ENCODE data around the gene ZNF786.

ZNF786 gene

DNA sequence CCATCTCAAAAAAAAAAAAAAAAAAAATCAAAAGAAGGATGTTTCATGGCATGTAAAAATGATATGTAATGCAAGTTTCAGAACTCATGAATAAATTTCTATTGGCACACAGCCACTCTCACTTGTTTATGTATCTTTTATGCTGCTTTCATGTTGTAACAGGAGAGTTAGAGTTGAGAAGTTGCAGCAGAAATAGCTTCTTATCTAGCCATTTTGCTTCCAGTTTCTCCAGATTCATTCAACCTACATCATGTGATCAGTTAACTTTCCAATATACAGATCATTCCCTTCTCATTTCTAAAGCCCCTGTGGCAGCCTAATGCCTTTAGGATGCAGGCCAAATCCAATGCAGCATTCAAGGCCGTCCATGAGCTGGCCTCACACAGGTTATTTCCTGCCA is 30.4 kb downstream of the ZNF786 start:
- Histone ChIP-seq H4K8ac (ENCODE audit: low read depth, low read length) (no peak overlapping the region), H3K9ac (ENCODE audit: low read length) (no peak overlapping the region), H2AK5ac (ENCODE audit: low read length) (no peak overlapping the region), H3K27me3 (ENCODE audit: insufficient read depth, low read length) (no peaks in the 10 kb centered on the region), H3K36me3 (ENCODE audit: control insufficient read depth in 1 of 2, insufficient read depth in 2 of 2, low read length in 2 of 2) (no peaks in the 10 kb centered on the region), H3K18ac (ENCODE audit: low read length) (no peak overlapping the region), H2AFZ (ENCODE audit: insufficient read depth, low read length, poor library complexity) (no peak overlapping the region), H3K23ac (ENCODE audit: low read length) (no peak overlapping the region), H3K14ac (ENCODE audit: low read length) (no peak overlapping the region), H2BK12ac (ENCODE audit: low read length) (no peak overlapping the region), H4K12ac (ENCODE audit: low read depth, low read length) (no peak overlapping the region), H3K79me2 (ENCODE audit: control insufficient read depth, insufficient read depth, low read length, poor library complexity) (peaks cover 2% of the 10 kb centered on the region), H4K91ac (ENCODE audit: low read depth, low read length) (no peak overlapping the region), H2BK5ac (ENCODE audit: low read depth, low read length, poor library complexity) (no peak overlapping the region), H3K4ac (ENCODE audit: low read depth, low read length) (no peak overlapping the region), H3K79me1 (ENCODE audit: low read length) (peaks cover 4% of the 10 kb centered on the region), H3K4me1 (ENCODE audit: control insufficient read depth in 1 of 2, insufficient read depth in 2 of 2, low read length in 2 of 2) (peaks cover 0 to 2% of the 10 kb centered on the region in 2 experiments), H2BK120ac (ENCODE audit: insufficient read depth, low read length, poor library complexity) (no peak overlapping the region), H3K4me3 (ENCODE audit: low read depth, low read length) (no peak overlapping the region), H3K27ac (ENCODE audit: low read depth, low read length) (no peak overlapping the region), H3K4me2 (ENCODE audit: low read length) (no peak overlapping the region), H3K9me3 (ENCODE audit: insufficient read depth, low read depth, low read length) (peaks cover 2% of the 10 kb centered on the region)
- no peak for DNase-seq
- no CpG with 5 or more reads among the region's 1 CpG for WGBS (ENCODE audit: extremely low coverage, insufficient coverage, insufficient read length)

GRCh38 chr7:149053885-149054284 is 36.6 kb downstream of the ZNF786 start:
- no peaks in the 10 kb centered on the region for H3K79me2 ChIP-seq (ENCODE audit: control insufficient read depth, insufficient read depth, low read length, poor library complexity)
- no peaks in the 10 kb centered on the region for H3K4me1 ChIP-seq (ENCODE audit: control insufficient read depth in 1 of 2, insufficient read depth in 2 of 2, low read length in 2 of 2)
- H3K79me1 ChIP-seq (ENCODE audit: low read length) = no peaks in the 10 kb centered on the region
- H4K8ac ChIP-seq (ENCODE audit: low read depth, low read length) = no peak overlapping the region
- H2BK120ac ChIP-seq (ENCODE audit: insufficient read depth, low read length, poor library complexity) = no peak overlapping the region
- no peak overlapping the region for H3K27ac ChIP-seq (ENCODE audit: low read depth, low read length)
- no peaks in the 10 kb centered on the region for H3K36me3 ChIP-seq (ENCODE audit: control insufficient read depth in 1 of 2, insufficient read depth in 2 of 2, low read length in 2 of 2)
- H3K4ac ChIP-seq (ENCODE audit: low read depth, low read length) = no peak overlapping the region
- no peak overlapping the region for H3K4me2 ChIP-seq (ENCODE audit: low read length)
- H3K27me3 ChIP-seq (ENCODE audit: insufficient read depth, low read length) = no peaks in the 10 kb centered on the region
- H3K9me3 ChIP-seq (ENCODE audit: insufficient read depth, low read depth, low read length) = peaks cover 2% of the 10 kb centered on the region
- no peak overlapping the region for H3K23ac ChIP-seq (ENCODE audit: low read length)
- H3K4me3 ChIP-seq (ENCODE audit: low read depth, low read length) = no peak overlapping the region
- no peak overlapping the region for H4K91ac ChIP-seq (ENCODE audit: low read depth, low read length)
- peak in 1 of 2 donors; percentile 53 for DNase-seq
- H2AFZ ChIP-seq (ENCODE audit: insufficient read depth, low read length, poor library complexity) = no peak overlapping the region
- no peak overlapping the region for H3K9ac ChIP-seq (ENCODE audit: low read length)
- H2AK5ac ChIP-seq (ENCODE audit: low read length) = no peak overlapping the region
- no peak overlapping the region for H2BK12ac ChIP-seq (ENCODE audit: low read length)
- H2BK5ac ChIP-seq (ENCODE audit: low read depth, low read length, poor library complexity) = no peak overlapping the region
- no peak overlapping the region for H3K18ac ChIP-seq (ENCODE audit: low read length)
- no peak overlapping the region for H4K12ac ChIP-seq (ENCODE audit: low read depth, low read length)
- H3K14ac ChIP-seq (ENCODE audit: low read length) = no peak overlapping the region
- WGBS (ENCODE audit: extremely low coverage, insufficient coverage, insufficient read length) = no CpG with 5 or more reads among the region's 8 CpGs

GRCh38 chr7:149053384-149053783 is 37.1 kb downstream of the ZNF786 start:
- no peak overlapping the region for H3K14ac ChIP-seq (ENCODE audit: low read length)
- no peaks in the 10 kb centered on the region for H3K4me1 ChIP-seq (ENCODE audit: control insufficient read depth in 1 of 2, insufficient read depth in 2 of 2, low read length in 2 of 2)
- H2BK5ac ChIP-seq (ENCODE audit: low read depth, low read length, poor library complexity) = no peak overlapping the region
- H3K9ac ChIP-seq (ENCODE audit: low read length) = no peak overlapping the region
- no peak overlapping the region for H3K27ac ChIP-seq (ENCODE audit: low read depth, low read length)
- H2BK12ac ChIP-seq (ENCODE audit: low read length) = no peak overlapping the region
- H2AK5ac ChIP-seq (ENCODE audit: low read length) = no peak overlapping the region
- H4K8ac ChIP-seq (ENCODE audit: low read depth, low read length) = no peak overlapping the region
- H2BK120ac ChIP-seq (ENCODE audit: insufficient read depth, low read length, poor library complexity) = no peak overlapping the region
- no peaks in the 10 kb centered on the region for H3K79me1 ChIP-seq (ENCODE audit: low read length)
- H3K36me3 ChIP-seq (ENCODE audit: control insufficient read depth in 1 of 2, insufficient read depth in 2 of 2, low read length in 2 of 2) = no peaks in the 10 kb centered on the region
- no peak overlapping the region for H4K91ac ChIP-seq (ENCODE audit: low read depth, low read length)
- H3K18ac ChIP-seq (ENCODE audit: low read length) = no peak overlapping the region
- H3K4ac ChIP-seq (ENCODE audit: low read depth, low read length) = no peak overlapping the region
- peaks cover 4% of the 10 kb centered on the region for H3K9me3 ChIP-seq (ENCODE audit: insufficient read depth, low read depth, low read length)
- no peaks in the 10 kb centered on the region for H3K27me3 ChIP-seq (ENCODE audit: insufficient read depth, low read length)
- H3K4me3 ChIP-seq (ENCODE audit: low read depth, low read length) = no peak overlapping the region
- no CpG with 5 or more reads among the region's 1 CpG for WGBS (ENCODE audit: extremely low coverage, insufficient coverage, insufficient read length)
- H4K12ac ChIP-seq (ENCODE audit: low read depth, low read length) = no peak overlapping the region
- no peaks in the 10 kb centered on the region for H3K79me2 ChIP-seq (ENCODE audit: control insufficient read depth, insufficient read depth, low read length, poor library complexity)
- H3K4me2 ChIP-seq (ENCODE audit: low read length) = no peak overlapping the region
- no peak overlapping the region for H2AFZ ChIP-seq (ENCODE audit: insufficient read depth, low read length, poor library complexity)
- no peak overlapping the region for H3K23ac ChIP-seq (ENCODE audit: low read length)
- peak in 1 of 2 donors; percentile 21 for DNase-seq

DNA sequence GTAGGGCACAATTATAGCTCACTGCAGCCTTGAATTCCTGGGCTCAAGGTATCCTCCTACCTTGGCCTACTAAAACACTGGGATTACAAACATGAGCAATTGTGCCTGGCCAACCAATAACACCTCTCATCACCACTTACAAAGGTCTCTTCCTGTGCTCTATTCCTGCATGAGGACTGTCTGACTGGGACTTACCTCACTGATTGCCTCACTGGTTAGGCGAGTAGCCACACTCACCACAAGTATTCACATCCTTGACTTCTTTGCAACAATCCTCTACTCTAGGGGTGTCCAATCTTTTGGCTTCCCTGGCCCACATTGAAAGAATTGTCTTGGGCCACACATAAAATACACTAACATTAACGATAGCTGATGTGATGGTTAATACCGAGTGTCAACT is 39.6 kb downstream of the ZNF786 start:
- H3K36me3 ChIP-seq (ENCODE audit: control insufficient read depth in 1 of 2, insufficient read depth in 2 of 2, low read length in 2 of 2) = no peaks in the 10 kb centered on the region
- H3K9ac ChIP-seq (ENCODE audit: low read length) = no peak overlapping the region
- no peak overlapping the region for H4K8ac ChIP-seq (ENCODE audit: low read depth, low read length)
- H4K12ac ChIP-seq (ENCODE audit: low read depth, low read length) = no peak overlapping the region
- WGBS (ENCODE audit: extremely low coverage, insufficient coverage, insufficient read length) = no CpG with 5 or more reads among the region's 3 CpGs
- H2AK5ac ChIP-seq (ENCODE audit: low read length) = no peak overlapping the region
- peaks cover 2% of the 10 kb centered on the region for H3K9me3 ChIP-seq (ENCODE audit: insufficient read depth, low read depth, low read length)
- no peak overlapping the region for H2AFZ ChIP-seq (ENCODE audit: insufficient read depth, low read length, poor library complexity)
- H3K4ac ChIP-seq (ENCODE audit: low read depth, low read length) = no peak overlapping the region
- H3K27me3 ChIP-seq (ENCODE audit: insufficient read depth, low read length) = no peaks in the 10 kb centered on the region
- H3K4me3 ChIP-seq (ENCODE audit: low read depth, low read length) = no peak overlapping the region
- H3K4me2 ChIP-seq (ENCODE audit: low read length) = no peak overlapping the region
- no peak overlapping the region for H4K91ac ChIP-seq (ENCODE audit: low read depth, low read length)
- no peak overlapping the region for H2BK120ac ChIP-seq (ENCODE audit: insufficient read depth, low read length, poor library complexity)
- no peak overlapping the region for H3K23ac ChIP-seq (ENCODE audit: low read length)
- H3K27ac ChIP-seq (ENCODE audit: low read depth, low read length) = no peak overlapping the region
- H2BK5ac ChIP-seq (ENCODE audit: low read depth, low read length, poor library complexity) = no peak overlapping the region
- no peak overlapping the region for H3K18ac ChIP-seq (ENCODE audit: low read length)
- no peaks in the 10 kb centered on the region for H3K79me1 ChIP-seq (ENCODE audit: low read length)
- H2BK12ac ChIP-seq (ENCODE audit: low read length) = no peak overlapping the region
- H3K14ac ChIP-seq (ENCODE audit: low read length) = no peak overlapping the region
- no peak for DNase-seq
- no peaks in the 10 kb centered on the region for H3K79me2 ChIP-seq (ENCODE audit: control insufficient read depth, insufficient read depth, low read length, poor library complexity)
- no peaks in the 10 kb centered on the region for H3K4me1 ChIP-seq (ENCODE audit: control insufficient read depth in 1 of 2, insufficient read depth in 2 of 2, low read length in 2 of 2)

All from trophoblast cell (in vitro differentiated cells and primary cell).